Mesangial cell (primary cell): ENCODE data around the gene CXCL1. TPM values are rescaled to one million over a fixed set of nuclear protein-coding genes. Genes with fewer than 3 reads are reported as not detected.

Experiments
- total RNA-seq: library from RNA; depleted of rRNA; stranded (reverse); fragments of >200 nt; gene quantifications from 2 replicates; pipeline ENCODE4 v1.2.3, GENCODE V29; 2015

CXCL1 gene
- total RNA-seq = 30.3 and 35.5 TPM in 2 replicates

DNA sequence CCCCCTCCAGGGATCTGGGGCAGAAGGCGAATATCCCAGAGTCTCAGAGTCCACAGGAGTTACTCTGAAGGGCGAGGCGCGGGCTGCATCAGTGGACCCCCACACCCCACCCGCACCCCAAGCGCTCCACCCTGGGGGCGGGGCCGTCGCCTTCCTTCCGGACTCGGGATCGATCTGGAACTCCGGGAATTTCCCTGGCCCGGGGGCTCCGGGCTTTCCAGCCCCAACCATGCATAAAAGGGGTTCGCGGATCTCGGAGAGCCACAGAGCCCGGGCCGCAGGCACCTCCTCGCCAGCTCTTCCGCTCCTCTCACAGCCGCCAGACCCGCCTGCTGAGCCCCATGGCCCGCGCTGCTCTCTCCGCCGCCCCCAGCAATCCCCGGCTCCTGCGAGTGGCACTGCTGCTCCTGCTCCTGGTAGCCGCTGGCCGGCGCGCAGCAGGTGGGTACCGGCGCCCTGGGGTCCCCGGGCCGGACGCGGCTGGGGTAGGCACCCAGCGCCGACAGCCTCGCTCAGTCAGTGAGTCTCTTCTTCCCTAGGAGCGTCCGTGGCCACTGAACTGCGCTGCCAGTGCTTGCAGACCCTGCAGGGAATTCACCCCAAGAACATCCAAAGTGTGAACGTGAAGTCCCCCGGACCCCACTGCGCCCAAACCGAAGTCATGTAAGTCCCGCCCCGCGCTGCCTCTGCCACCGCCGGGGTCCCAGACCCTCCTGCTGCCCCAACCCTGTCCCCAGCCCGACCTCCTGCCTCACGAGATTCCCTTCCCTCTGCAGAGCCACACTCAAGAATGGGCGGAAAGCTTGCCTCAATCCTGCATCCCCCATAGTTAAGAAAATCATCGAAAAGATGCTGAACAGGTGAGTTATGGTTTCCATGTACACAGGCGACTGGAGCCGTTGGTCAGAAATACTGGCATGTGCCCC, at the start of gene CXCL1:
CXCL1 (plus strand) TSS at position 264 of the 926 bp plus-strand sequence; CDS start at position 342, 78 bp downstream.

DNA sequence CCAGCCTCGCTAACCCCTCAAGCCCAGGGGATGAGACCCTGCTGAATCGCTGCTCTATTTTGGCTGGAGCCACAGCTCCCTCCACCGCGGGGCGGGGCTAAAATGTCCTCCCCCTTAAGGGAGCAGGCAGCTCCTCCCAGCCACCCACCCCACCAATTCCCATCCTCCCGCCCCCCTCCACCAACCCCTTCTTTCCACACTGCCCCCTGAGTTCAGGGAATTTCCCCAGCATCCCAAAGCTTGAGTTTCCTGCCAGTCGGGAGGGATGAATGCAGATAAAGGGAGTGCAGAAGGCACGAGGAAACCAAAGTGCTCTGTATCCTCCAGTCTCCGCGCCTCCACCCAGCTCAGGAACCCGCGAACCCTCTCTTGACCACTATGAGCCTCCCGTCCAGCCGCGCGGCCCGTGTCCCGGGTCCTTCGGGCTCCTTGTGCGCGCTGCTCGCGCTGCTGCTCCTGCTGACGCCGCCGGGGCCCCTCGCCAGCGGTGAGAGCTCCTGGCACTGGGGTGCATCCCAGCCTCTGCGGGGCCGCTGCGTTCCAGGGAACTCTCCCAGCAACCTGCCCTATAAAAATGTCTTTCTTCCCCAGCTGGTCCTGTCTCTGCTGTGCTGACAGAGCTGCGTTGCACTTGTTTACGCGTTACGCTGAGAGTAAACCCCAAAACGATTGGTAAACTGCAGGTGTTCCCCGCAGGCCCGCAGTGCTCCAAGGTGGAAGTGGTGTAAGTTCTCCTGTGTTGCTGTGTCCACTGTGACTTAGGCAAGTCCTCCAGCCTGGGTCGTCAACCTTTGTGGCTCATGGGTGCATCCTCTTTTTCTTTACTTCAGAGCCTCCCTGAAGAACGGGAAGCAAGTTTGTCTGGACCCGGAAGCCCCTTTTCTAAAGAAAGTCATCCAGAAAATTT, 32.6 kb upstream of the CXCL1 start, which contains the start of gene CXCL6:
CXCL6 (plus strand) TSS at position 306 of the 907 bp plus-strand sequence; CDS start at position 379, 73 bp downstream.

GRCh38 chr4:73853246-73853704, 15.9 kb upstream of the CXCL1 start, which contains the start of gene PF4V1:
PF4V1 (plus strand) TSS chr4:73853296; CDS start chr4:73853363, 67 bp downstream.

Other genes with a start within 250 kb of the CXCL1 start
- gene RASSF6, start 249.0 kb upstream of the CXCL1 start, total RNA-seq = 0.16 and 1.5 TPM in 2 replicates
- gene CXCL8, start 128.8 kb upstream of the CXCL1 start, total RNA-seq = 0.76 and 2.1 TPM in 2 replicates
- 6.2 and 6.7 TPM in 2 replicates for gene CXCL6, start 32.7 kb upstream of the CXCL1 start, total RNA-seq
- gene PF4V1, start 16.1 kb upstream of the CXCL1 start, total RNA-seq = 0.25 TPM in 1 of 2 replicates, not detected in the other
- gene PF4, start 112.6 kb downstream of the CXCL1 start, total RNA-seq = 0.81 and 4.4 TPM in 2 replicates
- not detected in 2 replicates for gene PPBP, start 118.8 kb downstream of the CXCL1 start, total RNA-seq
- 12.4 and 25.9 TPM in 2 replicates for gene CXCL5, start 129.3 kb downstream of the CXCL1 start, total RNA-seq
- 1.6 and 4.1 TPM in 2 replicates for gene CXCL3, start 169.3 kb downstream of the CXCL1 start, total RNA-seq
- 7.2 and 7.4 TPM in 2 replicates for gene CXCL2, start 229.8 kb downstream of the CXCL1 start, total RNA-seq